Measurements from ENCODE around the gene RBPJ.

Gene RBPJ

GRCh38 chr4:26369581-26369980, 48.8 kb downstream of the RBPJ start:
- TF ChIP-seq CTCF (IDR thresholded peaks at IDR 0.05): no peak
- intact Hi-C loops (cut with DNase I; ENCODE audit: low total_unique reads): no loop called here

GRCh38 chr4:26372076-26372475, 51.3 kb downstream of the RBPJ start:
- intact Hi-C loops (cut with DNase I; ENCODE audit: low total_unique reads): no loop called here
- Histone ChIP-seq H3K4me3 (no peak overlapping the region), H3K27ac (no peak overlapping the region), H3K27me3 (no peaks in the 10 kb centered on the region), H3K9me3 (no peaks in the 10 kb centered on the region), H3K36me3 (no peaks in the 10 kb centered on the region), H3K4me1 (peaks cover 0 to 43% (median 8%) of the 10 kb centered on the region in 4 donors)
- TF ChIP-seq CTCF (IDR thresholded peaks at IDR 0.05): no peak
- no peak for DNase-seq

More at GRCh38 chr4:26369581-26369980, 48.8 kb downstream of the RBPJ start:
- Histone ChIP-seq H3K27ac (no peak overlapping the region), H3K27me3 (no peaks in the 10 kb centered on the region), H3K36me3 (no peaks in the 10 kb centered on the region), H3K9me3 (no peaks in the 10 kb centered on the region), H3K4me1 (peaks cover 0 to 43% (median 8%) of the 10 kb centered on the region in 4 donors), H3K4me3 (no peak overlapping the region)
- no peak for DNase-seq

GRCh38 chr4:26372525-26373172, 51.8 kb downstream of the RBPJ start:
- DNase-seq: no peak
- H3K27ac ChIP-seq: no peak overlapping the region
- H3K9me3 ChIP-seq: no peaks in the 10 kb centered on the region
- H3K36me3 ChIP-seq: no peaks in the 10 kb centered on the region
- intact Hi-C loops (cut with DNase I; ENCODE audit: low total_unique reads): no loop called here
- H3K27me3 ChIP-seq: no peaks in the 10 kb centered on the region
- TF ChIP-seq CTCF (IDR thresholded peaks at IDR 0.05): no peak
- no peak overlapping the region for H3K4me3 ChIP-seq
- peaks cover 0 to 40% (median 9%) of the 10 kb centered on the region in 4 donors for H3K4me1 ChIP-seq

- no peak overlapping the region for H3K27ac ChIP-seq
- H3K9me3 ChIP-seq: no peaks in the 10 kb centered on the region
- no peaks in the 10 kb centered on the region for H3K27me3 ChIP-seq
- H3K36me3 ChIP-seq: no peaks in the 10 kb centered on the region
- TF ChIP-seq CTCF (IDR thresholded peaks at IDR 0.05): no peak
- DNase-seq: no peak
- H3K4me3 ChIP-seq: no peak overlapping the region
- intact Hi-C loops (cut with DNase I; ENCODE audit: low total_unique reads): no loop called here
- H3K4me1 ChIP-seq: peaks cover 0 to 29% (median 10%) of the 10 kb centered on the region in 4 donors
These were observed 54.7 kb downstream of the RBPJ start for GRCh38 chr4:26375551-26375950.

- no peaks in the 10 kb centered on the region for H3K36me3 ChIP-seq
- no peak for DNase-seq
- no peak overlapping the region for H3K4me3 ChIP-seq
- no peaks in the 10 kb centered on the region for H3K27me3 ChIP-seq
- H3K27ac ChIP-seq: no peak overlapping the region
- intact Hi-C loops (cut with DNase I; ENCODE audit: low total_unique reads): no loop called here
- peaks cover 0 to 26% (median 8%) of the 10 kb centered on the region in 4 donors for H3K4me1 ChIP-seq
- TF ChIP-seq CTCF (IDR thresholded peaks at IDR 0.05): no peak
- no peaks in the 10 kb centered on the region for H3K9me3 ChIP-seq
These were observed 56.8 kb downstream of the RBPJ start for GRCh38 chr4:26377328-26378311.

Data from tibial artery (tissue), 4 donors.